ENCODE measurements around the gene TOR3A.

- TF ChIP-seq, protein P1, sequence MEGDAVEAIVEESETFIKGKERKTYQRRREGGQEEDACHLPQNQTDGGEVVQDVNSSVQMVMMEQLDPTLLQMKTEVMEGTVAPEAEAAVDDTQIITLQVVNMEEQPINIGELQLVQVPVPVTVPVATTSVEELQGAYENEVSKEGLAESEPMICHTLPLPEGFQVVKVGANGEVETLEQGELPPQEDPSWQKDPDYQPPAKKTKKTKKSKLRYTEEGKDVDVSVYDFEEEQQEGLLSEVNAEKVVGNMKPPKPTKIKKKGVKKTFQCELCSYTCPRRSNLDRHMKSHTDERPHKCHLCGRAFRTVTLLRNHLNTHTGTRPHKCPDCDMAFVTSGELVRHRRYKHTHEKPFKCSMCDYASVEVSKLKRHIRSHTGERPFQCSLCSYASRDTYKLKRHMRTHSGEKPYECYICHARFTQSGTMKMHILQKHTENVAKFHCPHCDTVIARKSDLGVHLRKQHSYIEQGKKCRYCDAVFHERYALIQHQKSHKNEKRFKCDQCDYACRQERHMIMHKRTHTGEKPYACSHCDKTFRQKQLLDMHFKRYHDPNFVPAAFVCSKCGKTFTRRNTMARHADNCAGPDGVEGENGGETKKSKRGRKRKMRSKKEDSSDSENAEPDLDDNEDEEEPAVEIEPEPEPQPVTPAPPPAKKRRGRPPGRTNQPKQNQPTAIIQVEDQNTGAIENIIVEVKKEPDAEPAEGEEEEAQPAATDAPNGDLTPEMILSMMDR (IDR thresholded peaks at IDR 0.05): no peak
- no peak for TF ChIP-seq POLR2A (IDR thresholded peaks at IDR 0.05)
Observed at GRCh38 chr1:179104611-179105250, 22.9 kb downstream of the TOR3A start.
